ENCODE measurements around the gene SUGCT.

SUGCT gene

DNA sequence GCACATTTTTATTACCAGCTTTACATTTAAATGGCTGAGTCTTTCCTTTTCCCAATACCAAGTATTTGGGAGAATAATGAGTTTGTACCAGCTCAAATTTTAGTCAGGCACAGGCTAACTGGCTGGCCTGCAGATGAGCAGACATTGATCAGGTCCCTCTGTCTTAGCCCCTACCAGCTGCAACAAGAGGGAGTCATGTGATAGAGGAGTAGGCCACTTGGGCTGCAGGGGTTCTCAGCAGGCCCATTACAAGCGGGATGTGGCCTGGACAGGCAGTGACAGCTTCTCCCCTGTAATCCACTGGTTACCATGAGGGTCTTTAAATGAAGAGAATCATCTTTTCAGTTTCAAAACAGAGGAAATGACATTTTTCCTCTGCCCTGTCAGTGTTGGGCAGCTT is 283.6 kb downstream of the SUGCT start:
- ChIA-PET CTCF (interaction anchor here (0.6 to 1.0 kb wide), 2 partner anchors 8 to 11 kb away, joined by 3 read pairs; no protein-coding TSS in a partner anchor), POLR2A (no interaction called here)
- no peaks in the 10 kb centered on the region for H3K4me1 ChIP-seq (ENCODE audit: control insufficient read depth, insufficient read depth, low read length)
- H3K36me3 ChIP-seq (ENCODE audit: control insufficient read depth in 2 of 2, insufficient read depth in 1 of 2, low read length in 2 of 2) = no peaks in the 10 kb centered on the region
- H3K4me3 ChIP-seq (ENCODE audit: low read depth, low read length) = no peak overlapping the region
- no peaks in the 10 kb centered on the region for H3K9me3 ChIP-seq (ENCODE audit: control insufficient read depth, insufficient read depth, low read depth, low read length)
- no peak for TF ChIP-seq ZNF239 (tag by site-specific recombination; IDR thresholded peaks at IDR 0.05)
- no peak for TF ChIP-seq ZNF513 (tag by site-specific recombination; IDR thresholded peaks at IDR 0.05)
- no peak for TF ChIP-seq ZNF19 (tag by site-specific recombination; IDR thresholded peaks at IDR 0.05; ENCODE audit: low read depth)
- no peak for TF ChIP-seq ZBTB10 (tag by site-specific recombination; IDR thresholded peaks at IDR 0.05)
- no peak for TF ChIP-seq ZNF302 (tag by site-specific recombination; IDR thresholded peaks at IDR 0.05; ENCODE audit: low read depth)
- TF ChIP-seq ZNF571 (tag by site-specific recombination; IDR thresholded peaks at IDR 0.05) = no peak
- no peak for TF ChIP-seq KLF17 (tag by site-specific recombination; IDR thresholded peaks at IDR 0.05)
- no peak for TF ChIP-seq ZNF37A (tag by site-specific recombination; IDR thresholded peaks at IDR 0.05)
- TF ChIP-seq ZNF23 (tag by site-specific recombination; IDR thresholded peaks at IDR 0.05; ENCODE audit: borderline replicate concordance) = no peak
- no peak for TF ChIP-seq REPIN1 (tag by site-specific recombination; IDR thresholded peaks at IDR 0.05; ENCODE audit: low read depth)
- TF ChIP-seq ZNF701 (tag by site-specific recombination; IDR thresholded peaks at IDR 0.05) = no peak
- no peak for TF ChIP-seq ZNF626 (tag by site-specific recombination; IDR thresholded peaks at IDR 0.05)
- no peak for TF ChIP-seq ZNF501 (tag by site-specific recombination; IDR thresholded peaks at IDR 0.05)
- no peak for TF ChIP-seq PRDM6 (tag by site-specific recombination; IDR thresholded peaks at IDR 0.05)
- no peak for TF ChIP-seq ZNF114 (tag by site-specific recombination; IDR thresholded peaks at IDR 0.05)
- TF ChIP-seq ZNF580 (tag by site-specific recombination; IDR thresholded peaks at IDR 0.05) = no peak
- H3K27ac ChIP-seq (ENCODE audit: extremely low read depth, low read depth, low read length) = no peak overlapping the region

DNA sequence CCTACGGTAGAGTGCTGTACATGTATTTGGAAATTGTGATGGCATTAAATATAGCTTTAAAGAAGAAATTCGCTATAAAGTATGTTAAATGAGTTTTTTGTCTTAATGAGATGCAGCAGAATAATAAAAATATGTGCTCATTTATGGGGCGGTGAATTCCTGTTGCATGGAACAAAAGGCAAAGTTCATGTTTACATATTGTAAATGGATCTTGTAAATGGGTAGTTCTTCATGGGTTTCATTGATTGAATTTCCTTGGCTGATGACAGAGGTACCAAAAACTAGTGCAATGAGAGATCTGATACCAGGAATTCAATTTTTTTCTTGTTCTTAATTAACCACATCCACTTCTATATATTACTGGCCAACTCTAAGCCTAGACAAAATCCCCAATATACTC is 284.2 kb downstream of the SUGCT start:
- Histone ChIP-seq H3K9me3 (ENCODE audit: control insufficient read depth, insufficient read depth, low read depth, low read length) (no peaks in the 10 kb centered on the region), H3K4me1 (ENCODE audit: control insufficient read depth, insufficient read depth, low read length) (no peaks in the 10 kb centered on the region), H3K36me3 (ENCODE audit: control insufficient read depth in 2 of 2, insufficient read depth in 1 of 2, low read length in 2 of 2) (no peaks in the 10 kb centered on the region), H3K4me3 (ENCODE audit: low read depth, low read length) (no peak overlapping the region), H3K27ac (ENCODE audit: extremely low read depth, low read depth, low read length) (no peak overlapping the region)
- CTCF ChIA-PET = interaction anchor here (1.0 kb wide), 1 partner anchor 12 kb away, joined by 3 read pairs; no protein-coding TSS in a partner anchor
- POLR2A ChIA-PET = no interaction called here
- TF ChIP-seq ZBTB20 (tag by site-specific recombination; IDR thresholded peaks at IDR 0.05) (no peak), PRDM6 (tag by site-specific recombination; IDR thresholded peaks at IDR 0.05) (0 out of 2 replicates have a peak, but pooled peaks have one; percentile 24)
- TF ChIP-seq, protein P1, sequence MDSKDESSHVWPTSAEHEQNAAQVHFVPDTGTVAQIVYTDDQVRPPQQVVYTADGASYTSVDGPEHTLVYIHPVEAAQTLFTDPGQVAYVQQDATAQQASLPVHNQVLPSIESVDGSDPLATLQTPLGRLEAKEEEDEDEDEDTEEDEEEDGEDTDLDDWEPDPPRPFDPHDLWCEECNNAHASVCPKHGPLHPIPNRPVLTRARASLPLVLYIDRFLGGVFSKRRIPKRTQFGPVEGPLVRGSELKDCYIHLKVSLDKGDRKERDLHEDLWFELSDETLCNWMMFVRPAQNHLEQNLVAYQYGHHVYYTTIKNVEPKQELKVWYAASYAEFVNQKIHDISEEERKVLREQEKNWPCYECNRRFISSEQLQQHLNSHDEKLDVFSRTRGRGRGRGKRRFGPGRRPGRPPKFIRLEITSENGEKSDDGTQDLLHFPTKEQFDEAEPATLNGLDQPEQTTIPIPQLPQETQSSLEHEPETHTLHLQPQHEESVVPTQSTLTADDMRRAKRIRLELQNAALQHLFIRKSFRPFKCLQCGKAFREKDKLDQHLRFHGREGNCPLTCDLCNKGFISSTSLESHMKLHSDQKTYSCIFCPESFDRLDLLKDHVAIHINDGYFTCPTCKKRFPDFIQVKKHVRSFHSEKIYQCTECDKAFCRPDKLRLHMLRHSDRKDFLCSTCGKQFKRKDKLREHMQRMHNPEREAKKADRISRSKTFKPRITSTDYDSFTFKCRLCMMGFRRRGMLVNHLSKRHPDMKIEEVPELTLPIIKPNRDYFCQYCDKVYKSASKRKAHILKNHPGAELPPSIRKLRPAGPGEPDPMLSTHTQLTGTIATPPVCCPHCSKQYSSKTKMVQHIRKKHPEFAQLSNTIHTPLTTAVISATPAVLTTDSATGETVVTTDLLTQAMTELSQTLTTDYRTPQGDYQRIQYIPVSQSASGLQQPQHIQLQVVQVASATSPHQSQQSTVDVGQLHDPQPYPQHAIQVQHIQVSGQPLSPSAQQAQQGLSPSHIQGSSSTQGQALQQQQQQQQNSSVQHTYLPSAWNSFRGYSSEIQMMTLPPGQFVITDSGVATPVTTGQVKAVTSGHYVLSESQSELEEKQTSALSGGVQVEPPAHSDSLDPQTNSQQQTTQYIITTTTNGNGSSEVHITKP (tag by site-specific recombination; IDR thresholded peaks at IDR 0.05) = no peak

All from HEK293 (cell line).